Fibroblast of skin of right quadriceps (primary cell): ENCODE data around the gene DNAL1.

Experiments
- DNase-seq: peaks from one replicate; pipeline ENCODE4 v3.0.0-alpha.2; 2013

DNAL1 gene

DNA sequence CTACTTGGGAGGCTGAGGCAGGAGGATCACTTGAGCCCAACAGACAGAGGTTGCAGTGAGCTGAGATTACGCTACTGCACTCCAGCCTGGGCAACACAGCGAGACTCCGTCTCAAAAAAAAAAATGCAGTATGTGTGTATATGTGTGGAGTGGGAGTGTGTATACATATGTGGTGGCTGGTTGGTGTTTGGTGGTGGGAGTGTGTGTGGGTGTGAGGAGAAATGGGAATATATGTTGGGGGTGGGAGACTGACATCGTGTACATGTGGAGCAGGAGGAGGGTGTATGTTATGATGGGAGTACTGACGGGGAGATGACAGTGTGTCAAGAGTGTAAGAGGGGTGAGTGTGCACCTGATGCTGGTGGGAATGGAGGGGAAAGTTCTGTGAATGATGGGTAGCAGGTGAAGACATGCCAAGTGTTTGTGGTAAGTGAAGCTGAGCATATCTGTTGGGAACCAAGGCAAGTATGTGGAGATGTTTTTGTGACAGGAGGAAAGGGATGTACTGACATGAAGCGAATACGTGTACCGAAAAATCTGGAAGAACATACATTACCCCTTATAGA lies 65.2 kb downstream of the DNAL1 start:
- DNase-seq: no peak

DNA sequence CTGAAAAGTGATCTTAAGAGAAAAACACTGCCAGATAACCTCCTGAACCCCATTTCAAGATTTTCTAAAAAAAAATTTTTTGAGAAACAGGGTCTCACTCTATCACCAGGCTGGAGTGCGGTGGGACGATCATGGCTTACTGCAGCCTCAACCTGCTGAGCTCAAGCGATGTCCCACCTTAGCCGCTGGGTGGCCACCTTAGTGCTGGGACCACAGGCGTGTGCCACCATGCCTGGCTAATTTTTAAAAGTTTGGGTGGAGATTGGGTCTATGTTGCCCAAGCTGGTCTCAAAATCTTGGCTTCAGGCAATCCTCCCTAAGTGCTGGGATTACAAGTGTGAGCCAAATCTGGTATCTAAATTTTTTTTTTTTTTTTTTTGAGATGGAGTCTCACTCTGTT lies 66.0 kb downstream of the DNAL1 start:
- no peak for DNase-seq

DNA sequence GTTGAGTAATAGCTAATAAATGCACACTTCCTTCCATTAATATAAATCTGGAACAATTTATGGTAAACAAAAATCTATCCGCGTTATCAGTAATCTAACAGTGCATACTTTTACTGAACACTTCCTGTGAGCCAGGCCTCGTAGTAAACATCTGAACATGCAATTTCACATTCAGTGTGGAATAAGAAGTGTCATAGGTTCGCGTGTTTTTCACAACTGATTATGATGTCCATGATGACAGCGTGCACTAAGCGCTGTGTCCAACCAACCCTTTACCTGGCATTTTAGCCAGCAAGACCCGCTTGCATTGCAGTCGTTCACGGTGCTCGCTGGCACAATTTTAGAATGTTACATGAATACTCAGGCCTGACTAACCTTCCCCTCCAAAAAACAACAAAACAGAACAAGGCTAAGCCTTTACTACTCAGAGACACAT lies 67.3 kb downstream of the DNAL1 start:
- peak; percentile 10 for DNase-seq

DNA sequence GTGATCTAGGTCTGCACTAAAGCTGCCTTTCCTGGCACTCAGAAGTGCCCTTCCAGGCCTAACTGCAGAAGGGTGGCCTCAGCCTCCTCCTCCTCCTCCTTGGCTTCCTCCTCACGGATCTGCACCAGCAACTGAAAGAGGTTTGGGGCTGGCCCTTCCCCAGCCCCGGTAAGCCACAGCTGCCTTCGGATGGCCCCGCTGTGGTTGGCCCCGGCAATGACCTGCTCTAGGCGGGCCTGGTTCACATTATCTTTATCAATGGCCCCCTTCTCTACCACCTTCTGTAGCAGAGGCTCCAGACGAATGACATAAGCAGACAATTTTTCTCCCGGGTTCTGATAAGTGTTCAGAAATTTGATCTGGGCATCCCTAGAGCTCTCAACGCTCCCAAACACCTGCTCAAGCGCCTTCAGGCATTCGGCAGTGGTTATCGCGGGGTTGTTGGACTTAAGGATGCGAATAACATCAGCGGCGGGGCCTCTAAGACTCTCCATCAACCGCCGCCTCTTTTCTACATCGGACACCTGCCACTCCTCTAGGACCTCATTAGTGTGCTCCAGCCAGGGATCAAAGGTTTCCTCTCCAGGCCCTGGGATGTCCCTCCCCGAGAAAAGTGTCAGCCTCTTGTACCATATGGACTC lies 67.9 kb downstream of the DNAL1 start:
- DNase-seq: no peak

DNA sequence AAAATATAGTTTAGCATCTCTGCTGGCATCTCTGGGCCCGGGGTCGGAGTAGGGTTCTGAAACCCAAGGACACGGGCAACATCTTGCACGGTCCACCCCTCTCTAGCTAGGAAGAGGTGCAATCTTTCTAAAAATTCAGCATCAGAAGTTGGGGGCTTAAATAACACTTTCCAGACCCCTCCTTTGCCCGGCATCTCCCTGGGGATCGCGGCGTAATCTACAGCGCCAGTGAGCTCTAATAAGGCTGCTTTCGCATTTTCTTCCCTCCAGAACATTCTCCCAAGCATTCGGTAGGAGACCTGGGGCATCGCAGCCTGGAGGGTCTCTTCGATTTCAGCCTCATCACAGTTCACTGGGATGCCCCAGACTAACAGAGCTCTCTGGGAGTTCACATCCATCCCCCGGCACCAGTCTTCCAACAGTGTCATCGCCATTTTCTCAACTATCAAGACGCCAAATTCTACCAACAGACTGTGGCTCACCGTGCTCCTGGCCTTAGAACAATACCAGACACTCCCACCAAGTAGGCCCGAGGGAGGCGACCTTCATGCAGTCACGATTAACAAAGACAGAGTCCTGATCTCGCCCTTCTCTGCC lies 68.5 kb downstream of the DNAL1 start:
- DNase-seq: no peak

DNA sequence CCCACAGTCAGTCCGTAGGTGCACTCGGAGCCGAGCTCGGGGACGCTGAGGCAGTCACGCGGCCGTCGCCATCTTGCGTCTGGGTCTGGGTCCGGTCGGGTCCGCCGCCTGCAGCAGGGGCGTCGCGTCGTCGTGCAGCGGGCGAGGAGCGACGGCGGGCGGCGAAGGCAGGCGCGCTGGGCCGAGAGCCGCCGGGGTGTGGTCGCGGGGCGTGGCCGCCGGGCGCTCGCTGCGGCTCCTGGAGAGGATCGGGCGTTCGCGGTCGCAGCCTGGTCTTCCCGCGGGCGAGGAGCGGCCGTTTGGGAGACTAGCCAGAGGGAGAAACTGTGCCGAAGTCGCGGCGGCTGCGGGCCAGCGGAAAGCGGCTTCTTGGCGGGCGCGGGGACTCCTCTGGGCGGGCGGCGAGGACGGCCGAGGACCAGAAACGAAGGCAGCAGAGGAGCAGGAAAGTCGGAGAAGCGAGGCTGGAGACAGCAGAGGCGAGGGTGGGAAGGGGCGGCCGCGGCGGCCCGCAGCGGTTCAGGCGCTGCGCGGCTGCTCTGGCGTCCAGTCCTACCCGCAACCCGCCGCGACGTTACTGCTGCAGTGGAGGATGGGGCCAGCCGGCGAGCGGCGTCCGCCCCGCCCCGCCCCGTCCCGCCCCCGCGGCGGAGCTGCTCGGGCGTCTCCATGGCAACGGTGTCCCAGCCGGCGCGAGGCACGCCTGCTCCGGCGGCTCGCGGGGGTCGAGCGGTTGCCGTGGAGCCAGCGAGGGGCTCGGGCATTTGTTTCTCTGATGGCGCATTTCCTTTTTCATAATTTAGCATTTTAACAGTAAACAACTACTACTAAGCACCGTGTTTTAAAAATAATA lies 69.2 kb downstream of the DNAL1 start, which contains the start of gene PNMA1:
PNMA1 (minus strand) TSS at position 582 of the 853 bp plus-strand sequence. CDS start 745 bp downstream, outside the sequence.
- peak; percentile 81 for DNase-seq

DNA sequence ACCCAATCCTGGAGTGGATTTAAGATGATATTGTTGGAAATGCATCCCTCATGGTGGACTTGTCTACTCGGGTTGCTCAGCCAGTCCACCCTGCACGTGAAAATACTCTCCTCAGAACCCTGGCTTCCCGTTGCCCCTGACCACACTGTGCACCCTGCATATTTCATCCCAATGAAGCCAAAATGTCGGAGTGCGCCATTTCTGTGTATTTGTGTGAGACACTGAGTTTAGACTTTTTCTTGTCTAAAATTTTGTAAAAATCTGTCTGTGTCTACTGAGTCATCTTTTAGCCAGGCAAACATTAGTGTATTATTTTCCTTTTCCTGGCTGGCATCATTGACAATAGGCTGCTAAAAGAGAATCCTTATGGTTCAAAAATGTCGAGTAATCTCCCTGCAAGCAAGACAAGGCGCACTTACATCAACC lies 69.9 kb downstream of the DNAL1 start:
- DNase-seq: peak; percentile 16

DNA sequence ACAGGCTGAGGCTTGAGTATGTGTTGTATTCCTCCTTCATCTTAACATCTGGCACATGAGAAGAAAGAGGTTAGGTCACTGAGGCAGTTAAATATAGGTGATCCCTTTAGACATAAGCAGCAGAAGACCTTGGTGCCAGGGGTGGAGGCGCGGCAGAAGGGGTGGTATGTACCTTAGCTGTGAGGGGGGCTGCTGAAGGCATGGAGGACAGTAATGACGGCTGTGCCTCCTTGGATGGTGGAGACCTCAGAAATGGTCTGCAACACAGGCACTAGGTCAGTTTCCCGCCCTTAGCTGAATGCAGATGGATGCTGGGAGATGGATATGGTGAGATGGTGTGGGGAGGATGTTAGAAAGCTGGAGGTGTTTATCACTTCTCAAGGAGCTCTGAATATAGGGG lies 70.9 kb downstream of the DNAL1 start:
- DNase-seq: no peak

DNA sequence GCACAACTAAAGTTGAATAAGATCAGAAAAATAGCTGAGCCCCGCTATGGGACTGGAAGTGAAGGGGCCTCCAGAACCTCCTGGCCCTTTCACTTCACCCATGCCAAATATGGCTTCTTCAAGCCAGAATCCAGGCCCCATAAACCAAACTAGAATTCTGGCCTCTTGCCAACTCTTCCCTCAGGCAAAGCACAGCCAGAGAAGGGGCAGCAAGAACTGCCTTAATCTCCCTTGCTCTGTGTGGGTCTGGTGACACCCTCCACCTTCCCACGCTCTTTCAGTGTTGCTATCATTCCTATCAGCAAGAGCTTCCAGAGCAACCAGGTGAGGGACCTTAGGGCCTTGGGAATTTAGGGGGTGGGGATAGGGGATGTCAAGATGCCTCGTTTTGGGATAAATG lies 72.5 kb downstream of the DNAL1 start:
- peak; percentile 37 for DNase-seq

DNA sequence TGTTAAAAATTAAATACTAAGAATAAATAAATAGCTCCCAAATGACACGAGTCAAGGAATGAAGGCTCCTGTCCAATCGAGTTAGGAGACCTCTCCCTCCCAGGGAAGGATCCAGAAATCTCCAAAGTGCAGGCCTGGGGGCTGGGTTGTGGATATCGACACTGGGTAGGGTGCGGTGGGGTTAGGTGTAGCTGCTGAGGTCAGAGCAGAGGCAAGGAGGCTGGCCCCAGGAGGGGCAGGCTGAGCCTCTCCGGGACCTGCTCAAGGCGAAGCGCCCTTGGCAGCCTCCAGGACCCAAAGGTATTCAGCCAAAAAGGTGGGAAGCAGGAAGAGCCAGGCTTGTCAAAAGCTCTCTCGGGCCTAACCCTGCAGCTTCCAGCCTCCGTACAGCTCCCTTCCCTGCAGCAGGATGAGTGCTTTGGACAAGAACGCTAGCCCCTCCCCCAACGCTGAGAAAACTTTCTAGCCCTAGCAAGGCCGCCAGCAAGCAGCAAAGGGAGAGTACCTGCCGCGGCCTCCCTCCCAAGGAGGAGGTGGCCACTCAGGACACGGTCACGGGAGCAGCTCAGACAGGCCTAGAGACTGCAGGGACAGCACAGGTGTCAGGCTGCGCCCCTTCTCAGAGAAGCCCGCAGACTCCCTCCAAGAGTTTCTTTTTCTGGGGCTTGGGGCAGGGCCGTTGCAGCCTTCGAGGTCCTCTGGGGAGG lies 73.1 kb downstream of the DNAL1 start:
- DNase-seq: peak; percentile 19

DNA sequence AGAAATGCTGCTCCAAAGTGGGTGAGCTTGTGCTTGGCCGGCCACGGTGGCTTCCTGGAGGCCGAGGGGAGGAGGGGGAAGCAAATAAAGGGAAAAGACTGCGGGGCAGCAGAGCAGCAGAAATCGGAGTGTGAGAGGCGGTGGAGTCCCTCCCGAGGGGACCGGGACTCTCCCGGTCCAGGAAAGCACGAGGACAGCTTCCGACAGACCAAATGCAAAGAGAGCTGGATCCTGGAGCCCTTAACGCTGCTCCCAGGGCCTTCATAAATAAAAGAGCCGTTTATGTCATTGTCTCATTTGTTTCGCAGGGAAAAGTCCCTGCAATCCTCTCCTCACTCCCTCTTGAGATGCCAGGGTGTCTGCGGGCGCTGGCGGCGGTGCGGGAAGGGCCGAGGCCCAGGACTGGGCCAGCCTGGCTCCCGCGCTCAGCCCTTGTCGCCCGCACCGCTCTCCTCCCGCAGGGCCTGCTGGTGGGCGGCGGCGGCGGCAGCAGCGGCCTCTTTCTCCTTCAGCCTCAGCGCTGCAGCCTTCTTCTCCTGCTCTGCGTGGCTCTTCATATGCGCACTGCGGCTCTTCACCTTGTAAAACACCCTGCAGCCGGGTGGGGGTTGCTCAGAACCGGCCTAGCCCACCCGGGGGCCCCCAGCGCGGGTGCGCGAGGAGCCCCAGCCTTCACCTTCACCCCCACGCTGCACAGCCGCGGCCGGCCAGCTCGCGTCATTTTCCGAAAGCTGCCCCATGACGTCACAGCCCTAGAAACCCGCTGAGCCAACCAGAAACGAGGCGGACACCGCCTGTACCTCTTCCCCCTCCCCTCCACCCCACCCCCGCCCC lies 73.8 kb downstream of the DNAL1 start:
- no peak for DNase-seq

DNA sequence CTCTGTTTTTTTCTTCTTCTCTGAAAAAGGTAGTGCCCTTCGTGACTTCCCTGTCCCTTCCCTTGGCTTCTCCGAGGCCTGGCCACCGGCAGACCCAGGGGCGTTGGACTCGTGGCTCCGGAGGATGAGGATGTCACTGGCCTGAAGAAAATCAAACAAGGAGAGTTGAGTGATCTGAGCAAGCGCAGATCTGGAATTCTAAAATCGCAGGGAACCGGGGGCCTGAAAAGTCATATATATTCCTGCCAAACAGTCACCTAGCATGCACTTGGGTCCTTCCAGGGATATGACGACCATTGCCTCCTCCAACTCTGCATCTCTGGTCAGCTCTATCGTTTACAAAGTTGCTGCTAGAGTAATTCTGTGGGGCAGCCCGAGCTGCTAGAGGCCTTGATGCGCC lies 74.6 kb downstream of the DNAL1 start:
- DNase-seq: no peak

DNA sequence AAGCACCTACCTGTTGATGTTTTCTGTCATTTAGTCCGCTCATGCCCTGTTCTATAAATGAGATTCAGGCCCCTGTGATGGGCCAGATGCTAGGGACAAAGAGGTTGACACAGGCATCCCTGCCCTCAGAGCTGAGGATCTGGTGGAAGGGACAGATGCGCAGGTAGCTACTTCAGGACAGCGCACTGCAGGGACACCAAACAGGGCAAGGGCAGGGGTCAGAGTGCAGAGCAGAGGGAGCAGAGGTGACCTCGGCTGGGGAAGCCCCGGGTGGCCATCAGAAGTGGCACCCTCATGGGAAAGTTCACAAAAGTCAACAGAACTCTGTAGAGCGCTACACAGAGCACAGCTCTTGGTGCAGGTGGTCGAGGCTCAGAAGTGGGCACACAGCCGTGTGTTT lies 75.0 kb downstream of the DNAL1 start:
- no peak for DNase-seq

DNA sequence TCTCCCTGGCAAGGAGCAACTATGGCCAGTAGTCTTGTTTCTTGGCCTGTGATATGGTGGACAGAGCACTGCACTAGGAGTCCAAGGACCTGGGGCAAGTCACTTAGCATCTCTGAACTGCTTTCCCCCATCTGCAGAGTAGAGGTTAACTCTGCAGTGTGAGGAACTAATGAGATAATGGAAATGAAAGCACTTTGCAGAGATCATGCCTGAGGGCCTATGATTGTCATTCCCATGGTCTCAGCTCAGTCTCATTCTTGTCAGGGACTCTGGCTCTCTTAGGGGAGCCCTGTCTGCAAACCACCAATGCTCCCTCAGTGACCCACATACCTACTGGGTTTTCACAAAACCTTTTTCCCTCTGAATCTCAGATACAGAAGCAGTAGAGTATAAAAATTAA lies 75.8 kb downstream of the DNAL1 start:
- DNase-seq: no peak

DNA sequence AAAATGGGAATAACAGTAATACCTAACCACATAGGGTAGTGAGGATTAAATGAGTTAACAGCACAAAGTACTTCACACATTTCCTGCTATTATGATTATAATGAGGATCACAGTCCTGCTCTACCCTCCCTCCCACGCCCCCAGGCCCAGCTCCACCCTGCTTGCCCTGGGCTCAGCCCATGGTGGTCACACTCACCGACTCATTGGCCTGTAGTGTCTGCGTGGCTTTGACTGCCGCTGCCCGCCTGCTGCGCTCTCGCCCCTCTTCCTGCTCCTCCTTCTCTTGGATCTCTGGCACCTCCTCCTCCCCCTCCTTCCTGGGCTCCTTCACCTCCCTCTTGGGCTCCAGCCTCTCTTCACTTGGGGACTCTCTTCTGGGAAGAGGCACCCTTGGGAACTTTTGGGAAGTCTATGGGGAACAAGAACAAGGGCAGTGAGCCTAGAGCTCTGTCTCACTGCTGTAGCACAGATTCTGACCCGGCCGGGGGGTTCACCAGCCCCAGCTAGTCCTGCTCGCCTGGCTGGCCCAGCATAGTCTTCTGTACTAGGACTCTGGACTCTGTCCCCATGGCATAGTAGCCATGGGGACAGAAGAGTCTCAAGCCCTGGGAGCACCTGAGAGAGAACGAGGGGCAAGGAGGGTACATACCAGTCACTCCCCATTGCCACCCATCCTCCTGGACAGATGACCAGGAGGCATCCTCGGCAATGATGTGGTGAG lies 76.5 kb downstream of the DNAL1 start:
- no peak for DNase-seq

DNA sequence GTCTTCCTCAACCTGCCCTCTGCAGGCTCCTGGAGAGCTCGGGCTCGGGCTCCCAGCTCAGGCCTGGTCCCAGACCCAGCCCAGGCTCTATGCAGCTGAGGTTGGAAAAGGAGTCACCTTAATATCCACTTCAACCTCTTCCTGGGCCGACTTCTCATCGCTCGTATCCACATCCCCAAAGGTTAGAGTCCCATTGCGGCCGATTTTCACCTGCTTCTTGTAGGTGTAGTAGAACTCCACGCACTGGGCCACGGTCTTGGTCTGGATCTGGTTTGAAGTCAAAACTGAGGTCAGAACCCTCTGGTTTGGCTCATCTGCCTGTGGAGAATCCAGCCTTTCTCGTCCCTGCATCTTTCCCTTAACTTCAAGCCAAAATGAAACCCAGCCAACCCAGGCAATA lies 77.8 kb downstream of the DNAL1 start:
- DNase-seq: no peak

DNA sequence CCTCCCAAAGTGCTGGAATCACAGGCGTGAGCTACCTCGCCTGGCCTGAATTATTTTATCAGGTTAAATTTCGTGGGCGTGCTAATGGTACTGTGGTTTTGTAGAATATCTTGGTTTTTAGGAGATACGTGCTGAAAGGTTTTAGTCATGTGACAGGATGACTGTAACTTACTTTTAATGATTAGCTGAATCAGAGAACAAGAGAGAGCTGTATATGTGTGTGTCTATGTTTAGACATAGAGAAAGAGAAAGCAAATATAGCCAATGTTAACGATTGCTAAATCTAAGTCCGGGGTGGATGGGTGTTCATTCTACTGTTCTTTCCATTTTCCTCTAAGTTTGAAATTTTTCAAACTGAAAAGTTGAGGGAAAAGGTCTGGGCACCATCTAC lies 78.6 kb downstream of the DNAL1 start:
- DNase-seq: no peak

DNA sequence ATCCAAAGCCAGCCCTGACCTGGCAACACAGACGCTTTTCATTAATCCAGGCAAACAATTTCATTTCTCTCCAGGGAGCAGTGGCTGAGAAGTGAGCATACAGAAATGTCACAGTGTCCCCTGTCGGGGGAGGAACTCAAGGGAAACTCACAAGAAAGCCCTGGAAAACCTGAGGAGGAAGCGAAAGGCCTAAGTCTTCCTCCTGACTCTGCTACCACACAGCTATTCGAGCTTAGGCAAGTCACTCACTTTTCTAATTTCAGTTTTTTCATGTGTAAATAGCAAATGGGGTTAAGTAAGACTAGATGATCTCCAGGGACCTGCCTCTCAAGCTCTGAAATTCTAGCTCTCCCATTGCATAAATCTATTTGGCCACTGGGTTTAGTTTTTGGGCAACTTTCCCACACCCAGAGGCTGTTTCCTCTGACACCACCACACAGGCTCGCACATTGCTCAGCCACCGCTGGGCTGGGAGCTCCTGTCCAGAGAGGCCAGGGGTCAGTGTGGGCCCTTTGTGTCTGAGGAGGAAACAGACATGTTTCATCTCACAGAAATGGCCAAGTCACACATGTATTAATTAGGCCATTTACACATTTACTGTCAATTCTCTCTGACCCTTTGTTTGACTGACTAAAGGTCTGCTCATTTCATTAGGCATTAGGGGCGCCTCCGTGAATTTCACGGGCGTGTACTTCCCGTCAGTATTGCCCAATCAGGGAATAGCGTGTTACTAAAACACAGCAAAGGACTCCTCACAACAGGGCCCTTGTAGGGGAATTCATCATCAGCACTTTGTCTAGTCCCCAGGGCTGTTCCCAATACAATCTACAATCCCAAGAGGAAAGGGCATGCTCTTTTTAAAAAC lies 79.2 kb downstream of the DNAL1 start:
- DNase-seq: peak; percentile 94

DNA sequence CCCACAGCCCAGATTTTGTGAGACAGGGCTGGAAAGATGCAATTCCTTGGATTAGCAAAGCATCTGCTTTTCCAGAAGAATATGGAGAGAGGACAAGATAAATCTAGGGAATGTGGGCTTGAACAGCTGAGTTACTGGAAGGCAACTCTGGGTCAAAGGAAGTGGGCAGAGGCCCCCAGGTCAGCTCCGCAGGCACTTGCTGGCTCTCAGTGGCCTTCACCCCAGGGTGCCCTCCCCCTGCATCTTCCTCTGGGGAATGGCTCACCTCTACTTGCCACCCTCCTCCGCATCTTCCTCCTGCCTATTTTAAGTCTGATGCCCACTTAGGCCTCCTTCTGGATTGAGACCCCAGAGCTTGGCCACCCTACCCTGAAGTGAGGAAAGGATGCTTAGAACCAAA lies 79.9 kb downstream of the DNAL1 start:
- DNase-seq: no peak
